HL-60 (cell line): ENCODE data around the gene EEPD1.
A peak's percentile ranks its signal among the peaks of the same experiment; 100 is the strongest.

Experiments used
- DNase-seq, 2 experiments: peaks; one replicate each; pipeline ENCODE4 v3.0.0-alpha.2; 2010 to 2020; ENCODE audit warnings: low read depth in 1 of 2, low spot score in 1 of 2
- H3K27ac ChIP-seq: fragments of 250-450 bp; sonication (Bioruptor Pico); replicated peaks from 2 replicates; pipeline ENCODE4 v1.5.1; 2020; ENCODE audit warnings: mild to moderate bottlenecking, moderate library complexity
- H3K27me3 ChIP-seq: fragments of 250-450 bp; sonication (Bioruptor Pico); 2 replicates; pipeline ENCODE4 v1.5.1; 2021; ENCODE audit warnings: mild to moderate bottlenecking, moderate library complexity; ENCODE audit not compliant: insufficient read depth, poor library complexity, severe bottlenecking
- H3K4me3 ChIP-seq: replicated peaks from 2 replicates; pipeline ENCODE4 v1.5.1; 2011; ENCODE audit warnings: mild to moderate bottlenecking, control low read depth, low read length; ENCODE audit not compliant: insufficient read depth
- GABPA ChIP-seq: IDR thresholded peaks from 2 replicates; pipeline ENCODE4 v1.6.1; 2012; ENCODE audit warnings: low read depth
- POLR2AphosphoS5 ChIP-seq: IDR thresholded peaks from 2 replicates; pipeline ENCODE4 v1.6.1; 2012; ENCODE audit warnings: low read depth
- SPI1 ChIP-seq: IDR thresholded peaks from 2 replicates; pipeline ENCODE4 v1.6.1; 2012; ENCODE audit warnings: low read depth, mild to moderate bottlenecking, borderline replicate concordance
- TF ChIP-seq, protein P1 (sequence below): IDR thresholded peaks from 2 replicates; pipeline ENCODE4 v1.6.1; 2012; ENCODE audit warnings: low read depth; ENCODE audit not compliant: insufficient replicate concordance
- TF ChIP-seq, protein P2 (sequence below): IDR thresholded peaks from one replicate; pipeline ENCODE4 v1.5.1; 2011; ENCODE audit warnings: low read length, control low read depth, inconsistent platforms; ENCODE audit not compliant: insufficient read depth

EEPD1 gene

DNA sequence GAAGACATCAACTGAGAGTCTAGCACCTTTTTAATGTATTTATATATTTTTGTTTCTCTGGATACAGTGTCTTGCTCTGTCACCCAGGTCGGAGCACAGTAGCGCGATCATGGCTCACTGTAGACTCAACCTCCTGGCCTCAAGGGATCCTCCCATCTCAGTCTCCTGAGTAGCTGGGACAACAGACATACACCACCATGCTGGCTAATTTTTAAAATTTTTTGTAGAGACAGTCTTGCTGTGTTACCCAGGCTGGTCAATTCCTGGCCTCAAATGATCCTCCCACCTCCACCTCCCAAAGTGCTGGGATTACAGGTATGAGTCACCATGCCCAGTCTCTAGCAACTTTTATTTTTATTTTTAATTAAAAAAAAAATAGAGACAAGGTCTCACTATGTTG is 185.2 kb downstream of the EEPD1 start:
- Histone ChIP-seq H3K4me3 (no peak overlapping the region), H3K27me3 (no peaks in the 10 kb centered on the region), H3K27ac (no peak overlapping the region)
- TF ChIP-seq POLR2AphosphoS5, result no peak
- no peak for DNase-seq

- TF ChIP-seq GABPA (no peak), SPI1 (no peak), POLR2AphosphoS5 (no peak)
- TF ChIP-seq, protein P1, sequence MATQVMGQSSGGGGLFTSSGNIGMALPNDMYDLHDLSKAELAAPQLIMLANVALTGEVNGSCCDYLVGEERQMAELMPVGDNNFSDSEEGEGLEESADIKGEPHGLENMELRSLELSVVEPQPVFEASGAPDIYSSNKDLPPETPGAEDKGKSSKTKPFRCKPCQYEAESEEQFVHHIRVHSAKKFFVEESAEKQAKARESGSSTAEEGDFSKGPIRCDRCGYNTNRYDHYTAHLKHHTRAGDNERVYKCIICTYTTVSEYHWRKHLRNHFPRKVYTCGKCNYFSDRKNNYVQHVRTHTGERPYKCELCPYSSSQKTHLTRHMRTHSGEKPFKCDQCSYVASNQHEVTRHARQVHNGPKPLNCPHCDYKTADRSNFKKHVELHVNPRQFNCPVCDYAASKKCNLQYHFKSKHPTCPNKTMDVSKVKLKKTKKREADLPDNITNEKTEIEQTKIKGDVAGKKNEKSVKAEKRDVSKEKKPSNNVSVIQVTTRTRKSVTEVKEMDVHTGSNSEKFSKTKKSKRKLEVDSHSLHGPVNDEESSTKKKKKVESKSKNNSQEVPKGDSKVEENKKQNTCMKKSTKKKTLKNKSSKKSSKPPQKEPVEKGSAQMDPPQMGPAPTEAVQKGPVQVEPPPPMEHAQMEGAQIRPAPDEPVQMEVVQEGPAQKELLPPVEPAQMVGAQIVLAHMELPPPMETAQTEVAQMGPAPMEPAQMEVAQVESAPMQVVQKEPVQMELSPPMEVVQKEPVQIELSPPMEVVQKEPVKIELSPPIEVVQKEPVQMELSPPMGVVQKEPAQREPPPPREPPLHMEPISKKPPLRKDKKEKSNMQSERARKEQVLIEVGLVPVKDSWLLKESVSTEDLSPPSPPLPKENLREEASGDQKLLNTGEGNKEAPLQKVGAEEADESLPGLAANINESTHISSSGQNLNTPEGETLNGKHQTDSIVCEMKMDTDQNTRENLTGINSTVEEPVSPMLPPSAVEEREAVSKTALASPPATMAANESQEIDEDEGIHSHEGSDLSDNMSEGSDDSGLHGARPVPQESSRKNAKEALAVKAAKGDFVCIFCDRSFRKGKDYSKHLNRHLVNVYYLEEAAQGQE, result no peak
- TF ChIP-seq, protein P2, sequence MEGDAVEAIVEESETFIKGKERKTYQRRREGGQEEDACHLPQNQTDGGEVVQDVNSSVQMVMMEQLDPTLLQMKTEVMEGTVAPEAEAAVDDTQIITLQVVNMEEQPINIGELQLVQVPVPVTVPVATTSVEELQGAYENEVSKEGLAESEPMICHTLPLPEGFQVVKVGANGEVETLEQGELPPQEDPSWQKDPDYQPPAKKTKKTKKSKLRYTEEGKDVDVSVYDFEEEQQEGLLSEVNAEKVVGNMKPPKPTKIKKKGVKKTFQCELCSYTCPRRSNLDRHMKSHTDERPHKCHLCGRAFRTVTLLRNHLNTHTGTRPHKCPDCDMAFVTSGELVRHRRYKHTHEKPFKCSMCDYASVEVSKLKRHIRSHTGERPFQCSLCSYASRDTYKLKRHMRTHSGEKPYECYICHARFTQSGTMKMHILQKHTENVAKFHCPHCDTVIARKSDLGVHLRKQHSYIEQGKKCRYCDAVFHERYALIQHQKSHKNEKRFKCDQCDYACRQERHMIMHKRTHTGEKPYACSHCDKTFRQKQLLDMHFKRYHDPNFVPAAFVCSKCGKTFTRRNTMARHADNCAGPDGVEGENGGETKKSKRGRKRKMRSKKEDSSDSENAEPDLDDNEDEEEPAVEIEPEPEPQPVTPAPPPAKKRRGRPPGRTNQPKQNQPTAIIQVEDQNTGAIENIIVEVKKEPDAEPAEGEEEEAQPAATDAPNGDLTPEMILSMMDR, result no peak
- H3K27me3 ChIP-seq, result no peaks in the 10 kb centered on the region
- H3K27ac ChIP-seq, result no peak overlapping the region
- no peak for DNase-seq
- no peak overlapping the region for H3K4me3 ChIP-seq
Observed at GRCh38 chr7:36343548-36343947, 190.5 kb downstream of the EEPD1 start.

- no peak for DNase-seq
- TF ChIP-seq, protein P2, result no peak
- peak; percentile 83 for TF ChIP-seq SPI1
- Histone ChIP-seq H3K27ac (no peak overlapping the region), H3K27me3 (no peaks in the 10 kb centered on the region), H3K4me3 (no peak overlapping the region)
Observed at GRCh38 chr7:36344622-36345021, 191.6 kb downstream of the EEPD1 start.

DNA sequence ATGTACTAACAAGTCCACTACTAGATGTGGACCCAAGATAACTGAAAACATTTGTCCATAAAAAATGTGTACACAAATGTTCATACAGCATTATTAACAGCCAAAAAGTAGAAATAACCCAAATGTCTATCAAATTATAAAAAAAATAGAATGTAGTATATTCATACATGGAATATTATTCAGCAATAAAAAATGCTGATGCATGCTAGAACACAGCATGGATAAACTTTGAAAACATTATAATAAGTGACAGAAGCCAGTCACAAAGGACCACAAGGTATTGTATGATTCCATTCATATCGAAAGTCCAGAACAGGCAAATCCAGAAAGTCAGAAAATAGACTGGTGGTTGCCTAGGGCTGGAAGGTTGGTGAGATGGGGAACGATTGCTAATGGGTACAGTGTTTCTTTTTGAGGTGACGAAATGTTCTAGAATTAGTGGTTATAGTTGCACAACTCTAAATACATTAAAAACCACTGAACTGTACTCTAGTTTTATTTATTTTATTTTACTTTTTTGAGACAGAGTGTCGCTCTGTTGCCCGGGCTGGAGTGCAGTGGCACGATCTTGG is 193.3 kb downstream of the EEPD1 start:
- no peaks in the 10 kb centered on the region for H3K27me3 ChIP-seq
- no peak overlapping the region for H3K27ac ChIP-seq
- H3K4me3 ChIP-seq, result no peak overlapping the region
- TF ChIP-seq GABPA, result no peak
- TF ChIP-seq POLR2AphosphoS5, result no peak
- TF ChIP-seq SPI1, result no peak
- TF ChIP-seq, protein P1, result no peak
- TF ChIP-seq, protein P2, result no peak
- DNase-seq, result no peak
